ENCODE data around the gene LCORL.

LCORL gene

DNA sequence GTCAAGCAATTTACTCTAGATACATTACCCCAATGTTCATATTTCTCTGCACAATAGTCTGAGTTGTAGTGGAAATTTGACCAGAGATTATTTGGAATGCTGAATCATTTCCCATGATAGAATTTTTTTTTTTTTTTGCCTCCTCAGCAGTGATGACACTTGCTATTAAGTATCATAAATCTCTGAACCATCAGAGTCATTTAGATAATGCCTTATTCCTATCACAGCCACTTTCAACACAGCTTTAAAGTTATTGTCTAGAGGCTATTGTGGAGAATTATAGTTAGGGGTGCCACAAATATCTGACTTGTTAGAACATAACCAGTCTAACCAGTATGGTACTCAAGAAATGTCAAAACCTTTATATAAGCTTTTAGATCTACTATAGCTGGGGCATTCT is 79.8 kb downstream of the LCORL start:
- H3K27ac ChIP-seq = no peak overlapping the region
- no peak for DNase-seq (ENCODE audit: low read depth, low spot score)

DNA sequence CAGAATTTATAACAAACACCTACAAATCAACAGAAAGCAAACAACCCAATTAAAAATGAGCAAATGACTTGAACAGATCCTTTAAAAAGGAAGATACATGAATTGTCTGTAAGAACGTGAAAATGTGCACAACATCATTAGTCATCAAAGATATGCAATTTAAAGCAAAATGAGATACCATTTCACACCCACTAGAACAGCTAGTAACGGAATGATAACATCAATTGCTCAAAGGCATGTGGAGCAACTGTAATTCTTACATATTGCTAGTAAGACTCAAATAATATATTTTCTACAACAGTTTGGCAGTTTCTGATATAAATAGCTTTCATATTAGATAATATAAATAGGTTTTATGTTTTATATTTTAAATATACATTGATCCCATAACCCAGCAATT is 82.5 kb downstream of the LCORL start:
- H3K27ac ChIP-seq = no peak overlapping the region
- DNase-seq (ENCODE audit: low read depth, low spot score) = no peak

DNA sequence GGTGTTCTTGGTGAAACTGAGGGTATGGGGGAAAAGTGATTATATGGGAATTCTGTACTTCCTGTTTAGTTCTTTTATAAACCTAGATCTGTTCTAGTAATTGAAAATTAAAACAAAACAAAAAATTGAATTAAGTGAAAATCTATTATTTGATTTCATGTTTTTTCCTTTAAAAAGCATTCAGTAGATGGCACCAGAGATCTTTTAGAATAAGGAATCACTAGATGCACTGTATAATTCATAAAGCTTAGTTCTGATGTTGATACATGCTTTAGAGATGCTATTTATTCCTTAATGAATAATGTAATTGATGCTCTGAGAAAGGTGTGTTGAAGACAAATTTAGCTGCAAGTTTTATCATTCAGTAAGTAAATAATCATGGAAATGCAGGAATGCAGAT is 87.3 kb downstream of the LCORL start:
- no peak overlapping the region for H3K27ac ChIP-seq
- DNase-seq (ENCODE audit: low read depth, low spot score) = no peak

DNA sequence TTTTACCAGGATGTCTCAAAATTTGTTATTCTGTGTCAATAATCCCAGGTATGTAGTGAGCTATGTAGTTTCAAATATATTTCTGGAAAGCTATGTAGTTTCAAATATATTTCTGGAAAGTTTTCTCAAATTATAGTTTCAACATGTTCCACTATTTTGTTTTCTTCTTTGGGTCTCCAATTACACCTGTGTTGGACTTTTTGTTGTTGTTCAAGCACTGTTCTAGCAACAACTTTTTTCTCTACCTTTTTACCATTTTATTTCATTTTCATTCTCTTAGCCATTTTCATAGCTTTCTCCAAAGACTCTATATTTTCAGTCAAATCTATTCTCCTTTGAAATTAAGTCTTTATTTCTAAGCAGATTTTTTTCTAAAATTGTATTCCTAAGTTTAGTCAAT is 88.4 kb downstream of the LCORL start:
- DNase-seq (ENCODE audit: low read depth, low spot score) = no peak
- H3K27ac ChIP-seq = no peak overlapping the region

DNA sequence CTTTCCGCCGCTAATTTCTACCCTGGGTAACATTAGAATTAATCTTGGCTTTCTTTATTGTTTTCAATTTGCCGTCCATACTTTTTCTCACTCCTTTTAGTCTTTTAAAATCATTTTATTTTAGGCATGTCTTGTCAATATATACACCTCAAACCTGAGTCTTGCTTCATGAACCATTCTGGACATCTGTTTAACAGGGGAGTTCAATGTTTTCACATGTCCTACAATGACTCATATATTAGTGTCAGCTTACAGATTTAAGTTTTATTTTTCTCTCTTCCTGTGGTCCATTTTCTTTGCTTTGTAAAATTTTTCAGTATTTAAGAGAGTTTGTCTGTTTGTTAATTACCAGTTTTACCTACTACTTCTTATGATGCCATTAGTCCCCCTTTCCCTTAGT is 89.5 kb downstream of the LCORL start:
- H3K27ac ChIP-seq = no peak overlapping the region
- no peak for DNase-seq (ENCODE audit: low read depth, low spot score)

DNA sequence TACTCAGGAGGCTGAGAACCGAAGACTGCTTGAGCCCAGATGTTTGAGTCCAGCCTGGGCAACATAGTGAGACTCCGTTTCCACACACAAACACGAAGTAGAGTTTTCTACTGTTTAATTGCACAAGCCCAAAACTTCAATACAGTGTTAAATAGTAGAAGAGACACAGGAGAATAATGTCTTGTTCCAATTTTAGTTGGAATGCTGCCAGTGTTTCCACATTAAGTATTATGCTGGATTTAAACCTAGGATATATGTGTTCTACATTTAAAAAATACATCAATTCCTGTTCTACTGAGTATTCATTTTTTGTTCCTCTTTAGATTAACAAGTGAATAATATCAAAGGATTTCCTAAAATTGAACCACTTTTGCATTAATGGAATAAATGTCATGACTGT is 91.3 kb downstream of the LCORL start:
- H3K27ac ChIP-seq = no peak overlapping the region
- DNase-seq (ENCODE audit: low read depth, low spot score) = no peak

DNA sequence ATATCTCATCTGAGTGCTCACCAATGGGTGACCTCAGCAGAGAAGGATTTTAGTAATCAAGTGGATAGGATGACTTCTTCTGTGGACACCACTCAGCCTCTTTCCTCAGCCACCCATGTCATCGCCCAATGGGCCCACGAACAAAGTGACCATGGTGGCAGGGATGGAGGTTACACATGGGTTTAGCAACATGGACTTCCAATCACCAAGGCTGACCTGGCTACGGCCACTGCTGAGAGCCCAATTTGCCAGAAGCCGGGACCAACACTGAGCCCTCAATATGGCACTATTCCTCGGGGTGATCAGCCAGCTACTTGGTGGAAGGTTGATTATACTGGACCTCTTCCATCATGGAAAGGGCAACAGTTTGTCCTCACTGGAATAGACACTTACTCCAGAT is 97.4 kb downstream of the LCORL start:
- H3K27ac ChIP-seq = no peak overlapping the region

DNA sequence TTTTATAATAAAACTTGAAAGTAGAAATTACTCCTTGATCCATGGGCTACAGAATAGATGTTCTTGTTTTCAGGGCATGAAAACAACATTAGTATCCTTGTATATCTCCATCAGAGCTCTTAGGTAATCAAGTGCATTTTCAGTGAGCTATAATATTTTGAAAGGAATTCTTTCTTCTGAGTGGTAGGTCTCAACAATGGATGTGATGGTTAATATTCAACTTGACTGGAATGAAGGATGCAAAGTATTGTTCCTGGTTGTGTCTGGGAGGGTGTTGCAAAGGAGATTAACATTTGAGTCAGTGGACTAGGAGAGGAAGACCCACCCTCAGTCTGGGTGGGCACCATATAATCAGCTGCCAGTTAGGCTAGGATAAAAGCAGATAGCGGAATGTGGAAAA is 100.1 kb downstream of the LCORL start:
- DNase-seq (ENCODE audit: low read depth, low spot score) = no peak
- no peak overlapping the region for H3K27ac ChIP-seq

More for the DNA sequence above, 97.4 kb downstream of the LCORL start:
- DNase-seq (ENCODE audit: low read depth, low spot score) = no peak

DNA sequence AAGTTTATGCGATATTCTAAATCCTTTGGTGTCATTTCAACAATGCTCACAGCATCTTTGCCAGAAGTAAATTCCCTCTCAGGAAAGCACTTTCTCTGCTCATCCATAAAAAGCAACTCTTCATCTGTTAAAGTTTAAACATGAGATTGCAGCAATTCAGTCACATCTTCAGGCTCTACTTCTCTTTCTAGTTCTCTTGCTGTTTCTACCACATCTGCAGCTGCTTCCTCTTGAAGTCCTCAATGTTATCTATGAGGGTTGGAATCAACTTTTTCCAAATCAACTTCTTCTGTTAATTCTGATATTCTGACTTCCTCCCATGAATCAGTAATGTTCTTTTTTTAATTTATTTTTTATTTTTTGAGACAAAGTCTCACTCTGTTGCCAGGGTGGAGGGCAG is 100.9 kb downstream of the LCORL start:
- no peak overlapping the region for H3K27ac ChIP-seq

DNA sequence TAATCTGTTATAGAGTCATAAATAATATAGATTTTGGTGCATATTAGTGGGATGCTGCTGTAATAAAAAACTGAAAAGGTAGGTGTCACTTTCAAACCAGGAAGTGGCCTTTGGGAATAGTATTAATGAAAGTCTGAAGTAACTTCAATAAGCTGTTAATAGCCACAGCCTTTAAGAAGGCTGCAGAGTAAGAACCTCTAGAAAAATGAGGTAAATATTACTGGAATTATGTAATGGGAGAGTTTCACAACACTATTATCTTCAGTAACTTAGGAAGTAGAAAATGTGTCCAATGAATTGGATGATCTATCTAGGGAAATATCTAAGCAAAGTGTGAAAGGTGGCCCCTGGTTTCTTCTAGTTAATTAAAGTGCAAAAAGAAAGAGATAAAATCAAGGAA is 106.1 kb downstream of the LCORL start:
- no peak overlapping the region for H3K27ac ChIP-seq
- DNase-seq (ENCODE audit: low read depth, low spot score) = no peak

More for the DNA sequence above, 100.9 kb downstream of the LCORL start:
- DNase-seq (ENCODE audit: low read depth, low spot score) = no peak

DNA sequence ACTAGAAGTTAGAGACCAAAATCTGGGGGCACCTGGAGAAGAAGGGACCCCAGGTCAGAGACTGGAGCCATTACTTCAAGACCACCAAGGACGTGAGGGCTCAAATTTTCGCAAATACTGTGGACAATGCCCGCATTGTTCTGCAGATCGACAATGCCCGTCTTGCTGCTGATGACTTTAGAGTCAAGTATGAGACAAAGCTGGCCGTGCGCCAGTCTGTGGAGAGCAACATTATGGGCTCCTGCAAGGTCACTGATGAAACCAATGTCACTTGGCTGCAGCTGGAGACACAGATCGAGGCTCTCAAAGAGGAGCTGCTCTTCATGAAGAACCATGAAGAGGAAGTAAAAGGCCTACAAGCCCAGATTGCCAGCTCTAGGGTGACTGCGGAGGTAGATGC is 109.5 kb downstream of the LCORL start:
- no peak overlapping the region for H3K27ac ChIP-seq

DNA sequence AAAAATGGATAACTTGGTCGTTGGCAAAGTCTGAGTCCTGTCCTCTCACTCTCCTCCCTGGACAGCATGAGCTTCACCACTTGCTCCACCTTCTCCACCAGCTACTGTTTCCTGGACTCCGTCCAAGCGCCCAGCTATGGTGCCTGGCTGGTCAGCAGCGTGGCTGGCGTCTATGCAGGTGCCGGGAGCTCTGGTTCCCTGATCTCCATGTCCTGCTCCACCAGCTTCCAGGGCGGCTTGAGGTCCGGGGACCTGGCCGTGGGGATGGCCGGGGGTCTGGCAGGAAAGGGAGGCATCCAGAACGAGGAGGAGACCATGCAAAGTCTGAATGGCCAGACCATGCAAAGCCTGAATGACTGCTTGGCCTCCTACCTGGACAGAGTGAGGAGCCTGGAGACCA is 109.9 kb downstream of the LCORL start:
- no peak for DNase-seq (ENCODE audit: low read depth, low spot score)
- H3K27ac ChIP-seq = no peak overlapping the region

More for the DNA sequence above, 109.5 kb downstream of the LCORL start:
- no peak for DNase-seq (ENCODE audit: low read depth, low spot score)

DNA sequence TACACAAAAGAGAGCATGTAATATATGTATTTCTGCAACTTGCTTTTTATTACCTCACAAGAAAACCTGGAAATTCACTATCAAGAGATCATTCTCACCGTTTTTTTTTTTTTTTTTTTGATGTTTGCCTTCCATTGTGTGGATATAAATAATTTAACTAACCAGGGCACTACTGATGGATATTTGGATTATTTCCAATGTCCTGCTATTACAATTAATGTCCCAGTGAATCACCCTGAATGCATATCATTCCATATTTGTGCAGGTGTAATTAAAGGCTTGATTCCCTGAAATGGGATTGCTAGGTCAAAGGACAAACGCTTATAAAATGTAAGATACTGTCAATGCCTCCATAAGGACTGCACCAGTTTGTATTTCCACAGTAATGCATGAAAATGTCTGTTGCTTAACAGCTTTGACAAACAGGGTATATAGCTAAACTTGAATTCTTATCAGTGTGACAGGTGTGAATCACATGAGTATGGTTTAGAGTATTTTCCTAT is 123.0 kb downstream of the LCORL start:
- H3K27ac ChIP-seq = no peak overlapping the region

DNA sequence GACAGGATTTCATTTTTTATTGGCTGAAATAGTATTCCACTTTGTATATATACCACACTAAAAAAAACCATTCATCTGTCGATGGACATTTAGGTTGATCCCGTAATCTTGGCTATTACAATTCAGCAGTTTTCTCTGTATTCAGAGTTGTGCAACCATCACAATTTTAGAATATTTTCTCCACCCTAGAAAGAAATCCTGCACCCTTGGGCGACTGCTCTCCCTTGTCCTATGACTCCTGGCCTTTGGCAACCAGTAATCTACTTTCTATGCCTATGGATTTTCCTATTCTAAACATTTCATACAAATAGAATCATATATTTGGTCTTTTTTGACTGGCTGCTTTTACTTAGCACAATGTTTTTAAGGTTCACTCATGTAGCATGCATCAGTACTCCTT is 126.1 kb downstream of the LCORL start:
- no peak for DNase-seq (ENCODE audit: low read depth, low spot score)

More for the DNA sequence above, 123.0 kb downstream of the LCORL start:
- no peak for DNase-seq (ENCODE audit: low read depth, low spot score)

DNA sequence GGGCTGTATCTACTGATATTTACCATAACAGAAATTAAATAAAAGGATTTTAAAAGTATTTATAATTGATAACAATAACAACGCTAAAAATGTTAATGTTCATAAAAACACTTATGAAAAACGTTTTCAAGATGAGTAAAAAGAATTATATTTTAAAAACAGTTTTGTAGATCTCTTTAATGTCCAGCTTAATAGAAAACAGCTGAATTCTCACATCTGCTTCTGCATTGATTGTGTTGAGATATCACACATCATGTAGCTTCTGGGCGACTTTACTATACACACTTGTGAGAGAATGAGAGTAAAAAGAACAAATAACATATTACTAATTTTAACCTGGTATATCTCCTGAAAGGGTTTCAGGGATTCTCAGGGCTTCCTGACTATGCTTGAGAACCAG is 127.1 kb downstream of the LCORL start:
- no peak overlapping the region for H3K27ac ChIP-seq
- no peak for DNase-seq (ENCODE audit: low read depth, low spot score)

More for the DNA sequence above, 126.1 kb downstream of the LCORL start:
- H3K27ac ChIP-seq = no peak overlapping the region

DNA sequence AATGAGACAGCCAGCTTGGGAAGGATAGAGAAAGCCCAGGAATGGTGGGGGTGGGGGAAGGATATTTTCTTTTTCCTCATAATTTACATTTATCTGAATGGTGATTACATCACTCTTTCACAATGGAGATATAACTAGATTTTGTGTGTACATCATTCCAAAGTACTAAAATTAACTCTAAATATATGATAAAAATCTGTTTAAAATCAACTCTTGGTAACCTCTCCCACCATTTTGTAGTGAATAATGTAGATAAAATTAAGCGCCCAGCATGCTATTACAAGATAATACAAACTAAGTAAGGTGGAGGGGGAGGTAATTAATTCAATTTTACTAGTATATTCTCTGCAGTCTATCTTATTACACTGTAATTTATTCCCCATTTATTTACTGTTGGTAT is 131.9 kb downstream of the LCORL start:
- DNase-seq (ENCODE audit: low read depth, low spot score) = no peak
- no peak overlapping the region for H3K27ac ChIP-seq

DNA sequence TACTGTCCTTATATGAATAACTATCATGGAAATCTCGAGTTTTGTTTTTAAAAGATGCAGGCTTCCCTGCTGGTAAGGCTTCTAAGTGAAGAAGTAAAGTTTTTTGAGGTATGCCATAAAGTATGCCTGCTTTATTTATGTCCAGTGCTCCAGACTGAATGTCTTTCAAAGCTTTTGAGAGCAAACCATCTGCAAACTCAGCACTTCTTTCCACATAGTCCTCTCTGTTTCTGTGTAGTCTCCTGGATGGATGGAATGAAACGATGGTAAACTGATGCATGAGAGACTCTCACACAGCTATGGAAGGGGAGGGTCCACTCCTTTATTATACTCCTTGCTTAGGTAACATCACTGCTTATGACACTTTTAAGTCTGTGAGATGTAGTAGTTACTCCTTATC is 137.0 kb downstream of the LCORL start:
- DNase-seq (ENCODE audit: low read depth, low spot score) = no peak
- H3K27ac ChIP-seq = no peak overlapping the region

DNA sequence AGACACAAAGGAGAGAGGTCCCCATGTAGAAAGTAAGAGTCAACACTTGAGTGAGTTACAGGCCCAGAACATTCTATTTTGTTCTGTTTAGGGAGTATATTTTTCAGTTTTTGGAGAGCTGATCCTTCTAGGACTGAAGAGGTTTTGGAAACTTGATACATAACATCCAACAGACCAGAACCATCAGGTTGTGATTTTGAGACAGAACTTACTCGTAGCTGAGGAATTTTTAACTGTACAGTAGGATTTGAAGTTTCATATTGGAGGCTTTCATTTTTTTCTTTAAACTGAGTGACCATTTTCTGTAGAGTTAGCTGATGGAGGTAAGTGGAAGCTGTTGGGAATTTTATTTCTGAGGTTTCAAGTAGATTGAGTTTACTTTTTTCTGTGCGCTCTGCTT is 137.5 kb downstream of the LCORL start:
- DNase-seq (ENCODE audit: low read depth, low spot score) = no peak
- no peak overlapping the region for H3K27ac ChIP-seq

DNA sequence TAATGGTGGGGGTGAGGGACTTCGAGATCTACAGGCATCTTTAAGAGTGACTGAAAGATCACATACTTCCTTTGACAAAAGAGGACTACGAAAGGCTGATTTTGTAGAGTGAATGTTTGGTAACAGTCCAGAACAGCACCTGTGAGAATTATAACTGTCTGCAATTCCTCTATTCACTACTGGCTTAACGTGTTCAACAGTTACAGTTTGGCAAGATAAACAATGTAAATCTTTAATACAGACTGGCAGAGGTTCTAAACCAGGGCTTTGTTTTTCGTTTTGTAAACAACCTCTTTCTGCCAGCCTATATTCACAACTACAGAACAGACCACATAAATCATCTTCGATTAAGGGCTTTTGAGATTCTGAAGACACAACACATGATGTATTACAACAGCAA is 143.9 kb downstream of the LCORL start:
- H3K27ac ChIP-seq = no peak overlapping the region
- no peak for DNase-seq (ENCODE audit: low read depth, low spot score)

DNA sequence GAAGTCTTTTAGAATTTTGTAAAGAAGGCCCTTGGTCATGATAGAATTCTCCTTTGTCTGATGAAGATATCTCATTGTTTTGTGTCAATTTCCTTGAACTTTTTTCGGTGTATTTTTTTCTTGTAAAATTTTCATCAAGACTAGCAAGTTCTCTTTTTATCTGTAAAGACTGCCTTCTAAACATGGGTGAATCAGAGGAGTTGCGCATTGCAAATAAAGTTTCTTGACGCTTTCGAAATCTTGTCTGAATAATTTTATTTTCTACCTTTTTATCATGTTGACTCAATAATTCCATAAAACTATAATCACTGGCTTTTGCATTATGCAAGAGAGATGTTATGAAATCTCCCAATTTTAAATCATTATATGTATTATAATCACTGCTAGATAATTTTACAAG is 144.6 kb downstream of the LCORL start:
- H3K27ac ChIP-seq = no peak overlapping the region
- DNase-seq (ENCODE audit: low read depth, low spot score) = no peak

DNA sequence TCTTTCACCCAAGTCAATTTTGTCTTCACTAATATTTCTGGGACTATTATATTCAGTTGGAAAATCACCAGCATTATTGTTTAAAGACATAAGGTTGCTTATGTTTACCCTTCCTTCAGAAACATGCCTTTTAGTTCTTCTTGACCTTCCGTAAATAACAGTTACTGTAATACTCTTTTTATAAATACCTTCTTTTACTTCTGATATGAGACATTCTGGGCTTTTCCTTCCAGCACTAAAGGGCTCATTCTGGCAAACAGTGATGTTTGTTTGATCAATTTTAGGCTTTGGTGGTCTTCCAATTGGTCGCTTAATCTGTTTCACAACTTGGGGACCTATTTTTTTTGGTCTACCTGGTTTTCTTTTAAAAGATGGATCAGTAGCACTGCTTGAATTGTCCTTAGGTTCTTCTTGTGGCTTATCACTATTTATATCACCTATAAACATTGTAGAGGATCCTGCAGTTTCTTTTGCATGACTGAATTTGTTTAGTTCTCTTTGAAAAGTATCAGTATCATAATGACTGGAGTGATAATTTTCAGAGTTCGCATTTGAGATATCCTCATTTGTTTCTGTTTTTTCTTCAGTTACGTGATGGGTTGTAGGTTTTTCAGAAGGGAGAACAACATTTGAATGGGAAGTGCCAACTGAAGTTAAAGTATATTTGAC is 146.0 kb downstream of the LCORL start:
- DNase-seq (ENCODE audit: low read depth, low spot score) = no peak
- no peak overlapping the region for H3K27ac ChIP-seq

DNA sequence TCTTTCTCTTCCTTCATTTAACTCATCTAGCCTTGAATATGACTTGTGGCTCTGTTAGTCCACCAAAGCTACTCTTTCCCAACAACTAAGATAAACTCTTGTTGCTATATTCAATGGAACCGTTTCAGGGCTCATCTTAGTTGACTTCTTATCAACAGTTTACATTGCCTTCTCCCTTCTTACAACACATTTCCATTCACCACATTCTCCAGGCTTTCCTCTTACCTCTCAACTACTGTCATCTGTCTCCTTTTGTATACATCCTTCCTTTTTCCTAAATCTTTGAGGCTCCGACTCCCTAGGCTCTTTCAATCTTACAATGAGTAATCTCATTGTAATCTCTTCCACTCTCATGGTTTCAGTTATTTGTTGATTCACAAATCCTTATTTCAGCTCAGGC is 152.2 kb downstream of the LCORL start:
- H3K27ac ChIP-seq = no peak overlapping the region
- no peak for DNase-seq (ENCODE audit: low read depth, low spot score)
